SK-N-SH (cell line): ENCODE measurements around the gene PPP2R5E. TPM values are rescaled to one million over a fixed set of nuclear protein-coding genes. Genes with fewer than 3 reads are reported as not detected.

Experiments
- CTCF ChIA-PET: fragments of 300-600, 350-600 bp; formaldehyde crosslinking; extraction: SDS; loops from one replicate; lab custom pipeline; 2021; lab: Yijun Ruan, JAX
- POLR2A ChIA-PET: fragments of 350-600 bp; sonication (Branson Sonifier 250); formaldehyde crosslinking; extraction: SDS; loops from one replicate; lab custom pipeline; 2020; ENCODE audit warnings: antibody characterized with exemption, inconsistent platforms; lab: Yijun Ruan, JAX
- DNase-seq: peaks from one replicate; pipeline ENCODE4 v3.0.0; 2012
- H2AFZ ChIP-seq: fragments of 200-600 bp; sonication (generic); 2 replicates; pipeline ENCODE4 v1.8.1; 2016; ENCODE audit warnings: antibody characterized with exemption, mild to moderate bottlenecking, low read depth
- H3F3A ChIP-seq: fragments of 200-600 bp; sonication (generic); replicated peaks from 2 replicates; pipeline ENCODE3; 2016; ENCODE audit warnings: antibody characterized with exemption, mild to moderate bottlenecking; ENCODE audit not compliant: insufficient read depth
- H3K27ac ChIP-seq, 2 experiments: fragments of 200-500 bp in 1 of 2; fragments of 200-600 bp in 1 of 2; sonication (Bioruptor generic) in 1 of 2; sonication (generic), shearing (Covaris generic) in 1 of 2; 2 replicates each; pipeline versions ENCODE4 v1.5.1 to v1.6.1; 2014 to 2016; ENCODE audit warnings: low read depth in 2 of 2, inconsistent platforms in 1 of 2, low read length in 1 of 2, mild to moderate bottlenecking in 1 of 2, mixed read lengths in 1 of 2
- H3K27me3 ChIP-seq: fragments of 200-600 bp; sonication (generic), shearing (Covaris generic); 2 replicates; pipeline ENCODE4 v1.6.1; 2016; ENCODE audit warnings: mixed run types; ENCODE audit not compliant: insufficient read depth
- H3K36me3 ChIP-seq, 2 experiments: fragments of 200-500 bp in 1 of 2; fragments of 200-600 bp in 1 of 2; sonication (Bioruptor generic) in 1 of 2; sonication (generic) in 1 of 2; replicated peaks in 1 of 2; 2 replicates each; pipeline versions ENCODE3 to v1.5.1; 2014 to 2016; ENCODE audit warnings: low read length in 1 of 2, mild to moderate bottlenecking in 1 of 2; ENCODE audit not compliant: insufficient read depth in 2 of 2, control insufficient read depth in 1 of 2
- H3K4me1 ChIP-seq, 2 experiments: fragments of 200-500 bp in 1 of 2; fragments of 200-600 bp in 1 of 2; sonication (Bioruptor generic) in 1 of 2; sonication (generic), shearing (Covaris generic) in 1 of 2; 2 replicates each; pipeline versions ENCODE4 v1.5.1 to v1.6.1; 2014 to 2016; ENCODE audit warnings: low read depth in 1 of 2, low read length in 1 of 2, mixed run types in 1 of 2; ENCODE audit not compliant: insufficient read depth in 2 of 2, control insufficient read depth in 1 of 2
- H3K4me2 ChIP-seq: fragments of 200-600 bp; sonication (generic), shearing (Covaris generic); 2 replicates; pipeline ENCODE4 v1.6.1; 2017; ENCODE audit warnings: mixed run types
- H3K4me3 ChIP-seq, 2 experiments: fragments of 200-500 bp in 1 of 2; fragments of 200-600 bp in 1 of 2; sonication (Bioruptor generic) in 1 of 2; sonication (generic), shearing (Covaris generic) in 1 of 2; 2 replicates each; pipeline versions ENCODE4 v1.5.1 to v1.8.1; 2014 to 2016; ENCODE audit warnings: low read depth in 2 of 2, inconsistent platforms in 1 of 2, low read length in 1 of 2, mild to moderate bottlenecking in 1 of 2, mixed read lengths in 1 of 2, moderate library complexity in 1 of 2
- H3K79me2 ChIP-seq: fragments of 200-600 bp; sonication (generic); 2 replicates; pipeline ENCODE4 v1.8.1; 2017; ENCODE audit warnings: mild to moderate bottlenecking; ENCODE audit not compliant: insufficient read depth
- H3K9ac ChIP-seq: fragments of 200-600 bp; sonication (generic); 2 replicates; pipeline ENCODE4 v1.6.1; 2017; ENCODE audit warnings: mixed run types
- H3K9me2 ChIP-seq: fragments of 200-600 bp; sonication (generic); 2 replicates; pipeline ENCODE4 v1.6.1; 2017; ENCODE audit warnings: mixed run types
- H3K9me3 ChIP-seq: fragments of 200-600 bp; sonication (generic); 2 replicates; pipeline ENCODE4 v1.6.1; 2017; ENCODE audit warnings: mixed run types, mild to moderate bottlenecking, moderate library complexity
- H4K20me1 ChIP-seq: fragments of 200-600 bp; sonication (generic); 2 replicates; pipeline ENCODE4 v1.6.1; 2017; ENCODE audit warnings: mild to moderate bottlenecking, mixed run types; ENCODE audit not compliant: insufficient read depth
- ELF1 ChIP-seq: IDR thresholded peaks from 2 replicates; pipeline ENCODE4 v1.4.0; 2012
- FOSL2 ChIP-seq: IDR thresholded peaks from 2 replicates; pipeline ENCODE4 v1.4.0; 2012; ENCODE audit warnings: low read depth, mild to moderate bottlenecking, moderate library complexity, borderline replicate concordance
- GABPA ChIP-seq: IDR thresholded peaks from 2 replicates; pipeline ENCODE4 v1.4.0; 2012; ENCODE audit warnings: low read depth, mild to moderate bottlenecking
- GATA2 ChIP-seq: sonication (generic); formaldehyde crosslinking; IDR thresholded peaks from 2 replicates; pipeline ENCODE4 v1.5.0; 2020; ENCODE audit warnings: mild to moderate bottlenecking, missing genetic modification reagents
- MEF2A ChIP-seq: IDR thresholded peaks from 2 replicates; pipeline ENCODE4 v1.4.0; 2012; ENCODE audit warnings: low read depth, borderline replicate concordance
- NFIC ChIP-seq: IDR thresholded peaks from 2 replicates; pipeline ENCODE4 v1.4.0; 2012; ENCODE audit warnings: borderline replicate concordance
- NRF1 ChIP-seq: IDR thresholded peaks from 2 replicates; pipeline ENCODE4 v1.6.1; 2012; ENCODE audit warnings: low read depth, mild to moderate bottlenecking, low read length
- RCOR1 ChIP-seq: fragments of 150-350 bp; IDR thresholded peaks from 2 replicates; pipeline ENCODE4 v1.6.1; 2017; ENCODE audit warnings: antibody characterized with exemption, low read length
- RXRA ChIP-seq: IDR thresholded peaks from 2 replicates; pipeline ENCODE4 v1.4.0; 2012; ENCODE audit warnings: low read depth, mild to moderate bottlenecking, borderline replicate concordance
- SMC3 ChIP-seq: IDR thresholded peaks from 2 replicates; pipeline ENCODE4 v1.6.1; 2012; ENCODE audit warnings: low read depth, low read length, improper control_type of control experiment
- TAF1 ChIP-seq: IDR thresholded peaks from 2 replicates; pipeline ENCODE4 v1.6.1; 2012; ENCODE audit warnings: low read depth, mild to moderate bottlenecking, low read length, moderate library complexity, borderline replicate concordance
- TEAD4 ChIP-seq: IDR thresholded peaks from 2 replicates; pipeline ENCODE4 v1.4.0; 2012; ENCODE audit warnings: mild to moderate bottlenecking, borderline replicate concordance; ENCODE audit not compliant: insufficient read depth
- YY1 ChIP-seq: IDR thresholded peaks from 2 replicates; pipeline ENCODE4 v1.4.0; 2012; ENCODE audit warnings: low read depth, mild to moderate bottlenecking
- WGBS: methylation state at CpG from one replicate; pipeline ENCODE4 v1.1.6; 2017; ENCODE audit warnings: low lambda C conversion rate; 5-methylcytosine and 5-hydroxymethylcytosine counted together
- polyA plus RNA-seq, 3 experiments: library from polyadenylated mRNA; depleted of rRNA; stranded (reverse); fragments of >200 nt; gene quantifications; 2 replicates each; pipeline ENCODE4 v1.2.3, GENCODE V29; 2012
- TF ChIP-seq, protein P1 (sequence below): fragments of 150-350 bp; IDR thresholded peaks from 2 replicates; pipeline ENCODE4 v1.6.1; 2017; ENCODE audit warnings: antibody characterized with exemption, low read length, low read depth, borderline replicate concordance
- TF ChIP-seq, protein P2 (sequence below): IDR thresholded peaks from 2 replicates; pipeline ENCODE4 v1.6.1; 2012; ENCODE audit warnings: mild to moderate bottlenecking, low read depth, low read length, moderate library complexity
- TF ChIP-seq, protein P3 (sequence below): IDR thresholded peaks from 2 replicates; pipeline ENCODE4; 2012
- TF ChIP-seq, protein P4 (sequence below): IDR thresholded peaks from 2 replicates; pipeline ENCODE4 v1.4.0; 2012; ENCODE audit warnings: low read depth, borderline replicate concordance
- TF ChIP-seq, protein P5 (sequence below): fragments of 150-350 bp; IDR thresholded peaks from 2 replicates; pipeline ENCODE4 v1.6.1; 2016; ENCODE audit warnings: mild to moderate bottlenecking, low read depth, low read length

Gene PPP2R5E
- polyA plus RNA-seq, 1 of the 3 experiments (the other 2 are of a cell fraction), result 4.4 TPM

DNA sequence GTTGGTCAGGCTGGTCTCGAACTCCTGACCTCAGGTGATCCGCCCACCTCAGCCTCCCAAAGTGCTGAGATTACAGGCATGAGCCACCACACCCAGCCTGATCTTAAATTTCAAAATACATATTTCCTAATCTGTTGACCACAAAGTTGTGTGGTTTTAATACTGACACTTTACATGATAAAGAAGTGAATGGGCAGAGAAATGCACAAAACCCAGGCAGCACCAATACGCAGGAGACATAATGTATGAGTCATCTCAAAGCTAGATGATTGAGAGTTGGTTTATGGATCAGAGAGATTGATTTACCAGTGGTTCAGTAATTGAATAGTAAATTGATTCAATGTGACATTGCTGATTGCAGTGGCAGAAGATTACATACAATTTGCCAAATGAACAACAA is 19.2 kb upstream of the PPP2R5E start (continued):
- TF ChIP-seq, protein P1, sequence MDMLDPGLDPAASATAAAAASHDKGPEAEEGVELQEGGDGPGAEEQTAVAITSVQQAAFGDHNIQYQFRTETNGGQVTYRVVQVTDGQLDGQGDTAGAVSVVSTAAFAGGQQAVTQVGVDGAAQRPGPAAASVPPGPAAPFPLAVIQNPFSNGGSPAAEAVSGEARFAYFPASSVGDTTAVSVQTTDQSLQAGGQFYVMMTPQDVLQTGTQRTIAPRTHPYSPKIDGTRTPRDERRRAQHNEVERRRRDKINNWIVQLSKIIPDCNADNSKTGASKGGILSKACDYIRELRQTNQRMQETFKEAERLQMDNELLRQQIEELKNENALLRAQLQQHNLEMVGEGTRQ, result no peak
- TF ChIP-seq, all 33 proteins: peak for 0

DNA sequence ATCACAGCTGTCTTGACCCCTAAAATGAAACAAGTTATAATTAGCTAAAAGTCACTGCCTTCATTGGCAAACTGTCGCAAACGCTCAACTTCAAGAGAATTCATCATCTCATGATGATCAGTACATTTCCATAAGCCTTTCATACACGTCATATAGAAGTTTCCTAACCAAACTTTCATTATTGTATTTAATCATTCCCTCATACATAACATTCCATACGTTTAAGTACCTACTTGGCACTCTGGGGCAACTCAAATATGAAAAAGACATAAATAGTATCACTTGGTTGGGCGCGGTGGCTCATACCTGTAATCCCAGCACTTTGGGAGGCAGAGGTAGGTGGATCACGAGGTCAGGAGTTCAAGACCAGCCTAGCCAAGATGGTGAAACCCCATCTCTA is 12.4 kb upstream of the PPP2R5E start:
- no peaks in the 10 kb centered on the region for H3K79me2 ChIP-seq
- no peak overlapping the region for H2AFZ ChIP-seq
- H3K36me3 ChIP-seq, result no peaks in the 10 kb centered on the region
- H3K27me3 ChIP-seq, result no peaks in the 10 kb centered on the region
- 78% methylated on average over 7 of the region's 7 CpGs for WGBS
- H3K9me2 ChIP-seq, result no peaks in the 10 kb centered on the region
- no peak for TF ChIP-seq TAF1
- TF ChIP-seq, protein P2, sequence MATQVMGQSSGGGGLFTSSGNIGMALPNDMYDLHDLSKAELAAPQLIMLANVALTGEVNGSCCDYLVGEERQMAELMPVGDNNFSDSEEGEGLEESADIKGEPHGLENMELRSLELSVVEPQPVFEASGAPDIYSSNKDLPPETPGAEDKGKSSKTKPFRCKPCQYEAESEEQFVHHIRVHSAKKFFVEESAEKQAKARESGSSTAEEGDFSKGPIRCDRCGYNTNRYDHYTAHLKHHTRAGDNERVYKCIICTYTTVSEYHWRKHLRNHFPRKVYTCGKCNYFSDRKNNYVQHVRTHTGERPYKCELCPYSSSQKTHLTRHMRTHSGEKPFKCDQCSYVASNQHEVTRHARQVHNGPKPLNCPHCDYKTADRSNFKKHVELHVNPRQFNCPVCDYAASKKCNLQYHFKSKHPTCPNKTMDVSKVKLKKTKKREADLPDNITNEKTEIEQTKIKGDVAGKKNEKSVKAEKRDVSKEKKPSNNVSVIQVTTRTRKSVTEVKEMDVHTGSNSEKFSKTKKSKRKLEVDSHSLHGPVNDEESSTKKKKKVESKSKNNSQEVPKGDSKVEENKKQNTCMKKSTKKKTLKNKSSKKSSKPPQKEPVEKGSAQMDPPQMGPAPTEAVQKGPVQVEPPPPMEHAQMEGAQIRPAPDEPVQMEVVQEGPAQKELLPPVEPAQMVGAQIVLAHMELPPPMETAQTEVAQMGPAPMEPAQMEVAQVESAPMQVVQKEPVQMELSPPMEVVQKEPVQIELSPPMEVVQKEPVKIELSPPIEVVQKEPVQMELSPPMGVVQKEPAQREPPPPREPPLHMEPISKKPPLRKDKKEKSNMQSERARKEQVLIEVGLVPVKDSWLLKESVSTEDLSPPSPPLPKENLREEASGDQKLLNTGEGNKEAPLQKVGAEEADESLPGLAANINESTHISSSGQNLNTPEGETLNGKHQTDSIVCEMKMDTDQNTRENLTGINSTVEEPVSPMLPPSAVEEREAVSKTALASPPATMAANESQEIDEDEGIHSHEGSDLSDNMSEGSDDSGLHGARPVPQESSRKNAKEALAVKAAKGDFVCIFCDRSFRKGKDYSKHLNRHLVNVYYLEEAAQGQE, result no peak
- TF ChIP-seq ELF1, result no peak
- no peak for TF ChIP-seq GATA2 (CRISPR knock-in tag)
- TF ChIP-seq FOSL2, result no peak
- TF ChIP-seq SMC3, result no peak
- TF ChIP-seq, protein P3, sequence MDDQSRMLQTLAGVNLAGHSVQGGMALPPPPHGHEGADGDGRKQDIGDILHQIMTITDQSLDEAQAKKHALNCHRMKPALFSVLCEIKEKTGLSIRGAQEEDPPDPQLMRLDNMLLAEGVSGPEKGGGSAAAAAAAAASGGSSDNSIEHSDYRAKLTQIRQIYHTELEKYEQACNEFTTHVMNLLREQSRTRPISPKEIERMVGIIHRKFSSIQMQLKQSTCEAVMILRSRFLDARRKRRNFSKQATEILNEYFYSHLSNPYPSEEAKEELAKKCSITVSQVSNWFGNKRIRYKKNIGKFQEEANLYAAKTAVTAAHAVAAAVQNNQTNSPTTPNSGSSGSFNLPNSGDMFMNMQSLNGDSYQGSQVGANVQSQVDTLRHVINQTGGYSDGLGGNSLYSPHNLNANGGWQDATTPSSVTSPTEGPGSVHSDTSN, result no peak
- TF ChIP-seq, protein P1, result no peak
- TF ChIP-seq TEAD4, result no peak
- TF ChIP-seq, protein P4, sequence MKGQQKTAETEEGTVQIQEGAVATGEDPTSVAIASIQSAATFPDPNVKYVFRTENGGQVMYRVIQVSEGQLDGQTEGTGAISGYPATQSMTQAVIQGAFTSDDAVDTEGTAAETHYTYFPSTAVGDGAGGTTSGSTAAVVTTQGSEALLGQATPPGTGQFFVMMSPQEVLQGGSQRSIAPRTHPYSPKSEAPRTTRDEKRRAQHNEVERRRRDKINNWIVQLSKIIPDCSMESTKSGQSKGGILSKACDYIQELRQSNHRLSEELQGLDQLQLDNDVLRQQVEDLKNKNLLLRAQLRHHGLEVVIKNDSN, result no peak
- TF ChIP-seq NFIC, result no peak
- no peak for TF ChIP-seq YY1
- no peak for TF ChIP-seq NRF1
- no peak for TF ChIP-seq GABPA
- TF ChIP-seq RCOR1, result no peak
- TF ChIP-seq MEF2A, result no peak
- no peak for TF ChIP-seq RXRA
- TF ChIP-seq, protein P5, sequence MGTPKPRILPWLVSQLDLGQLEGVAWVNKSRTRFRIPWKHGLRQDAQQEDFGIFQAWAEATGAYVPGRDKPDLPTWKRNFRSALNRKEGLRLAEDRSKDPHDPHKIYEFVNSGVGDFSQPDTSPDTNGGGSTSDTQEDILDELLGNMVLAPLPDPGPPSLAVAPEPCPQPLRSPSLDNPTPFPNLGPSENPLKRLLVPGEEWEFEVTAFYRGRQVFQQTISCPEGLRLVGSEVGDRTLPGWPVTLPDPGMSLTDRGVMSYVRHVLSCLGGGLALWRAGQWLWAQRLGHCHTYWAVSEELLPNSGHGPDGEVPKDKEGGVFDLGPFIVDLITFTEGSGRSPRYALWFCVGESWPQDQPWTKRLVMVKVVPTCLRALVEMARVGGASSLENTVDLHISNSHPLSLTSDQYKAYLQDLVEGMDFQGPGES, result no peak
- TF ChIP-seq, all 33 proteins: peak for 0
- Histone ChIP-seq H4K20me1 (no peaks in the 10 kb centered on the region), H3K27ac (no peak overlapping the region), H3K4me1 (no peaks in the 10 kb centered on the region), H3K4me3 (no peak overlapping the region), H3K9me3 (no peaks in the 10 kb centered on the region), H3K9ac (no peak overlapping the region), H3K4me2 (no peak overlapping the region), H3F3A (peaks cover 7% of the 10 kb centered on the region)
- no peak for DNase-seq
- POLR2A ChIA-PET, result no interaction called here
- CTCF ChIA-PET, result interaction anchor here (0.6 kb wide), 2 partner anchors 924 to 1332 kb away, joined by 3 read pairs; no protein-coding TSS in a partner anchor
